SU-DHL-6 (cell line): Measurements from ENCODE around the gene U2AF2.
A peak's percentile ranks its signal among the peaks of the same experiment; 100 is the strongest.

Source experiments
- H2AFZ ChIP-seq: fragments of 200-600 bp; sonication (generic); 2 replicates; pipeline ENCODE4 v1.6.1; 2014; ENCODE audit warnings: low read depth, mild to moderate bottlenecking, moderate library complexity, mixed read lengths, antibody characterized with exemption, low read length; ENCODE audit not compliant: severe bottlenecking
- H3F3A ChIP-seq: fragments of 200-600 bp; shearing (Covaris generic); 2 replicates; pipeline ENCODE4 v1.6.0; 2016; ENCODE audit warnings: antibody characterized with exemption, mild to moderate bottlenecking; ENCODE audit not compliant: insufficient read depth
- H3K27ac ChIP-seq: fragments of 200-600 bp; sonication (generic); 2 replicates; pipeline ENCODE4 v1.5.1; 2016; ENCODE audit warnings: low read depth, mild to moderate bottlenecking, low read length, moderate library complexity, mixed read lengths
- H3K27me3 ChIP-seq: fragments of 200-600 bp; sonication (generic), shearing (Covaris generic); 2 replicates; pipeline ENCODE4 v1.6.0; 2014; ENCODE audit warnings: mild to moderate bottlenecking, low read length
- H3K36me3 ChIP-seq: fragments of 200-600 bp; sonication (generic); 2 replicates; pipeline ENCODE4 v1.6.1; 2014; ENCODE audit warnings: mild to moderate bottlenecking, low read length, mixed read lengths
- H3K4me2 ChIP-seq: fragments of 300-600, 200-600 bp; shearing (Covaris generic), sonication (generic); 2 replicates; pipeline ENCODE4 v1.6.0; 2014; ENCODE audit warnings: low read length, low read depth, mild to moderate bottlenecking; ENCODE audit not compliant: poor library complexity, severe bottlenecking
- H3K4me3 ChIP-seq: fragments of 200-600 bp; sonication (generic); 2 replicates; pipeline ENCODE4 v1.5.1; 2014; ENCODE audit warnings: antibody characterized with exemption, low read length, mild to moderate bottlenecking, mixed read lengths; ENCODE audit not compliant: insufficient read depth, poor library complexity, severe bottlenecking
- H3K79me2 ChIP-seq: fragments of 200-600 bp; sonication (generic); 2 replicates; pipeline ENCODE4 v1.6.1; 2014; ENCODE audit warnings: mild to moderate bottlenecking, low read length, moderate library complexity; ENCODE audit not compliant: insufficient read depth
- H3K9ac ChIP-seq: fragments of 200-600 bp; sonication (generic); 2 replicates; pipeline ENCODE4 v1.7.0; 2014; ENCODE audit warnings: mild to moderate bottlenecking, low read length
- H3K9me2 ChIP-seq: fragments of 200-600 bp; sonication (generic); replicated peaks from 2 replicates; pipeline ENCODE4 v1.6.1; 2014; ENCODE audit warnings: low read length; ENCODE audit not compliant: insufficient read depth
- H3K9me3 ChIP-seq: fragments of 200-600 bp; sonication (generic); 2 replicates; pipeline ENCODE4 v1.6.1; 2014; ENCODE audit warnings: low read length, mixed read lengths; ENCODE audit not compliant: insufficient read depth
- H4K20me1 ChIP-seq: fragments of 200-600 bp; sonication (generic); 2 replicates; pipeline ENCODE4 v1.6.1; 2014; ENCODE audit warnings: low read depth, mild to moderate bottlenecking, antibody characterized with exemption, low read length, moderate library complexity, mixed read lengths
- EZH2phosphoT487 ChIP-seq: fragments of 200-600 bp; sonication (generic), shearing (Covaris generic); conservative IDR thresholded peaks from 2 replicates; pipeline ENCODE4 v1.6.1; 2018; ENCODE audit warnings: mild to moderate bottlenecking, antibody characterized with exemption, low read length, moderate library complexity, mixed read lengths
- TF ChIP-seq, protein P1 (sequence below): fragments of 200-600 bp; sonication (generic); IDR thresholded peaks from one replicate; pipeline ENCODE4 v1.5.1; 2017; ENCODE audit warnings: antibody characterized with exemption, mild to moderate bottlenecking, low read length, moderate library complexity; ENCODE audit not compliant: insufficient read depth, poor library complexity, severe bottlenecking

U2AF2 gene

DNA sequence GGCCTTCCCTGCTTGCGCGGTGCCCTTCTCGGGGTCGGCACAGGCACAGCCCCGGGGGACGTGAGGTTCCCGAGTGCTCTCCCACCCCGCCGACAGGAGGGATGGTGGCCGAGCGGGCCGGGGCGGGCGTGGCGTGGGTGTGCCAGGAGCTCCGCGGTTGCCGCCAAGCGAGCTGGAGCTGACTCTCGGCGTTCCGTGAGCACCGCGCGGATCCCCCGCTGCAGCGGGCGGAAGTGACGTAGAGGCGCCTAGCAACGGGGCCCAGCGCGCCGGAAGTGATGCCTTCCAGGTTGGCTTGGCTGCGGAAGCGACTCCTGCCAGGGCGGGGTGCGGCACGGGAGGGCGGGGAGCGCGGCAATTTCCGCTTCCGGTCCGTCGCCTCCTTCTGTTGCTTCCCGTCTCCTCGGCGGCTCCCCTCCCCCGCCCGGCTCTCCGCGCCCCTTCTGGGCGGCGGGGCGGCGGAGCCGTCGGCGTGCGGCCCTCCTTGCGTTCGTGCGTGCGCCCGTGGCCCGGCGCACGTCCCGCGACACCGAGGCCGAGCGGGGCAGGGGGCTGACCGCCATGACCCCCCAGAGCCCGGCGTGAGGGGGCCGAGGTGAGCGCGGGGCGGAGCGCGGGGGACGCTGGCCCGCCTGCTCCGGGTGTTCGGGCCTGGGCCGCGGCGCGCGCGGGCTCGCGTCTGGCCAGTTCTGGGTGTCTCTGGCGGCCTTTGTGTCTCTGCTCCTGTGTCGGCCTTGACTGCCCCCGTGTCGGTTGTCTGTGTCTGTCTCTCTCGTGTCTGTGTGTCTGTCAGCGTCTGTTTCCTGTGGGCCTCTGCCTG lies 20.2 kb downstream of the U2AF2 start, which contains the start of gene EPN1:
EPN1 (plus strand) TSS at position 386 of the 820 bp plus-strand sequence. CDS start 3,402 bp downstream, outside the sequence.
- Histone ChIP-seq H4K20me1 (peaks cover 8% of the 10 kb centered on the region), H2AFZ (no peak within 1 kb of the TSS), H3K9me3 (no peaks in the 10 kb centered on the region), H3K36me3 (peaks cover 12% of the 10 kb centered on the region; the same call in 1 of the 2 replicates), H3K9me2 (no peaks in the 10 kb centered on the region), H3K79me2 (peaks cover 80% of the 10 kb centered on the region), H3K4me2 (peak within 1 kb of the TSS; percentile 90), H3K9ac (peak within 1 kb of the TSS; percentile 82), H3K27me3 (no peaks in the 10 kb centered on the region), H3K27ac (peak within 1 kb of the TSS; percentile 90), H3F3A (peaks cover 54% of the 10 kb centered on the region), H3K4me3 (peak within 1 kb of the TSS; percentile 68)
- TF ChIP-seq EZH2phosphoT487 = no peak
- TF ChIP-seq, protein P1, sequence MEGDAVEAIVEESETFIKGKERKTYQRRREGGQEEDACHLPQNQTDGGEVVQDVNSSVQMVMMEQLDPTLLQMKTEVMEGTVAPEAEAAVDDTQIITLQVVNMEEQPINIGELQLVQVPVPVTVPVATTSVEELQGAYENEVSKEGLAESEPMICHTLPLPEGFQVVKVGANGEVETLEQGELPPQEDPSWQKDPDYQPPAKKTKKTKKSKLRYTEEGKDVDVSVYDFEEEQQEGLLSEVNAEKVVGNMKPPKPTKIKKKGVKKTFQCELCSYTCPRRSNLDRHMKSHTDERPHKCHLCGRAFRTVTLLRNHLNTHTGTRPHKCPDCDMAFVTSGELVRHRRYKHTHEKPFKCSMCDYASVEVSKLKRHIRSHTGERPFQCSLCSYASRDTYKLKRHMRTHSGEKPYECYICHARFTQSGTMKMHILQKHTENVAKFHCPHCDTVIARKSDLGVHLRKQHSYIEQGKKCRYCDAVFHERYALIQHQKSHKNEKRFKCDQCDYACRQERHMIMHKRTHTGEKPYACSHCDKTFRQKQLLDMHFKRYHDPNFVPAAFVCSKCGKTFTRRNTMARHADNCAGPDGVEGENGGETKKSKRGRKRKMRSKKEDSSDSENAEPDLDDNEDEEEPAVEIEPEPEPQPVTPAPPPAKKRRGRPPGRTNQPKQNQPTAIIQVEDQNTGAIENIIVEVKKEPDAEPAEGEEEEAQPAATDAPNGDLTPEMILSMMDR = no peak

DNA sequence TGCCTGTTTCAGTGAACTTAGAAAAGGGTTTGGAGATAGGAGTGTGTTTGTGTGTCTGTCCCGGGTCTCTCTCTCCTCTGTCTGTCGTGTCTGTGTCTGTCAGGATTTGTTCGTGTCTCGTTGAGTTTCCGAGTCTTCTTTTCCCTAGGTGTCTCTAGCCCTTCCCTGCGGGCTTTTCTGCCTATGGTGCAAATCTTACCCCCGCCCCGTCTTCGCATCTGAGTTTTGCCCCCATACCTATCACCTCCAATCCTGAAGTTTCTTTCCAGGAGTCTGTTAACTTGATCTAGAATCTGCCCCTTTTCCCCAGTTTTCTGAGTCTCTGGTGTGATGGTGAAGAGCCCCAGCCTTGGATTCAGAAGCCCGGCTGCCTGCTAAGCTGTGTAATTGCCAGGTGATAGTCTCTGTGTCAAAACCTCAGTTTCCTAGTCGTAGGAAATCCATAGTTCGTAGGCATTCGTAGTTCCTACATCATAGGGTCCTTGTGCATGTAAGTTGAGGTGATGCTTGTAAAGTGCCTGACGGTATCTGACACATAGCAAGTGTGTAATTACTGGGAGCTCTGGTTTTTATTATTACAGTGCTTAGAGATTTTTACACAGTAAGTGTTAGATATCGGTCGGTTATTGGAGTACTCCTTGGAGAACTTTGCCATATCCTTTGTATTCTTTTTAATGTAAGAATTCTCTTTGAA lies 21.0 kb downstream of the U2AF2 start:
- Histone ChIP-seq H4K20me1 (peaks cover 3% of the 10 kb centered on the region), H3K9me3 (no peaks in the 10 kb centered on the region), H3F3A (peaks cover 54% of the 10 kb centered on the region), H3K27ac (peak overlapping the region; percentile 90), H3K79me2 (peaks cover 82% of the 10 kb centered on the region), H3K27me3 (no peaks in the 10 kb centered on the region), H2AFZ (no peak overlapping the region), H3K9me2 (no peaks in the 10 kb centered on the region), H3K4me3 (peak overlapping the region; percentile 68), H3K9ac (peak overlapping the region; percentile 82), H3K4me2 (peak overlapping the region; percentile 90), H3K36me3 (peaks cover 12% of the 10 kb centered on the region; the same call in 1 of the 2 replicates)
- TF ChIP-seq, protein P1 = no peak
- no peak for TF ChIP-seq EZH2phosphoT487

DNA sequence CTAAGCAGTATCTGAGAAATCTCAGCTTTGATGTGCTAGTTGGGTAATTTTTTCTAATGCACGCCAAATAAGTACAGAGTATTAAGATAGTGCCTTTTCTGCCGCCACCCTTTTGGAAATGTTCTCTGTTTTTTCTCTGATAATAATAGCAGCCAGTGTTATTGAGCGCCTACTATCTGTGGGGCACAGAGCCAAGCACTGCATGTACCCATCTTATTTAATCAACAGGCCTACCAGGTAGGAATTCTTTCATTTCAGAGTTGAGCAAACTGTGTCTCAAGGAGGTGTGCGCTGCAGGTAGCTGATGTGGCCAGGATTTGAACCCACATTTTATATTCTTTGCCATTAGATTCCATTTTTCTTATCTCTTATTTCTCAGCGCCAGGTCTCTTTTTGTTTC lies 21.5 kb downstream of the U2AF2 start:
- peaks cover 3% of the 10 kb centered on the region for H4K20me1 ChIP-seq
- peak overlapping the region; percentile 68 for H3K4me3 ChIP-seq
- H3K9me3 ChIP-seq = no peaks in the 10 kb centered on the region
- H3K27ac ChIP-seq = peak overlapping the region; percentile 90
- H3K36me3 ChIP-seq = peaks cover 12% of the 10 kb centered on the region; the same call in 1 of the 2 replicates
- H3F3A ChIP-seq = peaks cover 55% of the 10 kb centered on the region
- H3K79me2 ChIP-seq = peaks cover 82% of the 10 kb centered on the region
- H3K27me3 ChIP-seq = no peaks in the 10 kb centered on the region
- TF ChIP-seq, protein P1 = no peak
- TF ChIP-seq EZH2phosphoT487 = no peak
- H2AFZ ChIP-seq = no peak overlapping the region
- no peaks in the 10 kb centered on the region for H3K9me2 ChIP-seq
- H3K4me2 ChIP-seq = peak overlapping the region; percentile 90
- peak overlapping the region; percentile 82 for H3K9ac ChIP-seq
